ENCODE results near the gene MBD3L2B. TPM values are rescaled to one million over a fixed set of nuclear protein-coding genes. Genes with fewer than 3 reads are reported as not detected.

The MBD3L2B gene
- total RNA-seq, 1 donor: not detected

- DNase-seq (ENCODE audit: low read depth): no peak
- no peak for TF ChIP-seq CTCF (IDR thresholded peaks at IDR 0.05; ENCODE audit: insufficient read depth, low read depth, low read length)
- no peak overlapping the region for H3K4me3 ChIP-seq (ENCODE audit: low read depth, low read length)
These were observed 20.9 kb downstream of the MBD3L2B start for GRCh38 chr19:7000333-7000732.

- H3K4me3 ChIP-seq (ENCODE audit: low read depth, low read length): no peak overlapping the region
- no peak for TF ChIP-seq CTCF (IDR thresholded peaks at IDR 0.05; ENCODE audit: insufficient read depth, low read depth, low read length)
- DNase-seq (ENCODE audit: low read depth): no peak
These were observed 21.3 kb downstream of the MBD3L2B start for GRCh38 chr19:6999933-7000332.

- no peak for DNase-seq (ENCODE audit: low read depth)
- no peak overlapping the region for H3K4me3 ChIP-seq (ENCODE audit: low read depth, low read length)
- TF ChIP-seq CTCF (IDR thresholded peaks at IDR 0.05; ENCODE audit: insufficient read depth, low read depth, low read length): no peak
These were observed 23.4 kb downstream of the MBD3L2B start for GRCh38 chr19:6997679-6998445.

- TF ChIP-seq CTCF (IDR thresholded peaks at IDR 0.05; ENCODE audit: insufficient read depth, low read depth, low read length): no peak
- DNase-seq (ENCODE audit: low read depth): no peak
- no peak overlapping the region for H3K4me3 ChIP-seq (ENCODE audit: low read depth, low read length)
These were observed 24.4 kb downstream of the MBD3L2B start for GRCh38 chr19:6996810-6997209.

GRCh38 chr19:6995054-6995453, 26.2 kb downstream of the MBD3L2B start:
- DNase-seq (ENCODE audit: low read depth): no peak
- TF ChIP-seq CTCF (IDR thresholded peaks at IDR 0.05; ENCODE audit: insufficient read depth, low read depth, low read length): no peak
- no peak overlapping the region for H3K4me3 ChIP-seq (ENCODE audit: low read depth, low read length)

- DNase-seq (ENCODE audit: low read depth): no peak
- TF ChIP-seq CTCF (IDR thresholded peaks at IDR 0.05; ENCODE audit: insufficient read depth, low read depth, low read length): no peak
- H3K4me3 ChIP-seq (ENCODE audit: low read depth, low read length): no peak overlapping the region
These were observed 33.0 kb downstream of the MBD3L2B start for GRCh38 chr19:6988257-6988656.

- DNase-seq (ENCODE audit: low read depth): no peak
- no peak for TF ChIP-seq CTCF (IDR thresholded peaks at IDR 0.05; ENCODE audit: insufficient read depth, low read depth, low read length)
These were observed 33.4 kb downstream of the MBD3L2B start for GRCh38 chr19:6987850-6988249.

More at GRCh38 chr19:6987850-6988249, 33.4 kb downstream of the MBD3L2B start:
- H3K4me3 ChIP-seq (ENCODE audit: low read depth, low read length): no peak overlapping the region
